Measurements from ENCODE around the gene ENTPD7. TPM values are rescaled to one million over a fixed set of nuclear protein-coding genes. Genes with fewer than 3 reads are reported as not detected.
"Not testable (repeated sequence)": the region's sequence is repeated elsewhere in the genome, so short reads cannot be mapped to it uniquely, and the experiment has no call there.

ENTPD7 gene
- total RNA-seq, 1 experiment from 2014 or later = 7.4 TPM

- Mint-ChIP-seq H3K36me3 (ENCODE audit: insufficient read depth, unreplicated experiment) (peaks cover 34% of the 10 kb centered on the region), H3K4me3 (ENCODE audit: low read depth, unreplicated experiment) (peak overlapping the region; percentile 72), H3K9me3 (ENCODE audit: low read depth, unreplicated experiment) (peaks cover 4% of the 10 kb centered on the region), H3K27ac (ENCODE audit: unreplicated experiment) (peak overlapping the region; percentile 95), H3K27me3 (ENCODE audit: unreplicated experiment) (no peaks in the 10 kb centered on the region), H3K4me1 (ENCODE audit: low read depth, unreplicated experiment) (peaks cover 30% of the 10 kb centered on the region)
- CTCF ChIA-PET = interaction anchor here (0.6 to 1.2 kb wide), 4 partner anchors 61 to 191 kb away, joined by 3 to 5 read pairs (median 3); partner anchors contain the start of gene GOT1
- intact Hi-C loops (cut with micrococcal nuclease; ENCODE audit: unreplicated experiment) = no loop called here
- TF ChIP-seq CTCF (IDR thresholded peaks at IDR 0.05; ENCODE audit: unreplicated experiment) = no peak
- BruUV-seq (replicated peaks) = no TSS peak
- peak; percentile 86 for DNase-seq
These were observed 38.4 kb upstream of the ENTPD7 start for GRCh38 chr10:99620711-99621453.

GRCh38 chr10:99621454-99622251 lies 37.7 kb upstream of the ENTPD7 start:
- CTCF ChIA-PET = no interaction called here
- BruUV-seq (replicated peaks) = TSS peak; percentile 91
- TF ChIP-seq CTCF (IDR thresholded peaks at IDR 0.05; ENCODE audit: unreplicated experiment) = no peak
- no peaks in the 10 kb centered on the region for H3K27me3 Mint-ChIP-seq (ENCODE audit: unreplicated experiment)
- H3K27ac Mint-ChIP-seq (ENCODE audit: unreplicated experiment) = peak overlapping the region; percentile 95
- peaks cover 34% of the 10 kb centered on the region for H3K36me3 Mint-ChIP-seq (ENCODE audit: insufficient read depth, unreplicated experiment)
- H3K4me3 Mint-ChIP-seq (ENCODE audit: low read depth, unreplicated experiment) = peak overlapping the region; percentile 72
- peaks cover 30% of the 10 kb centered on the region for H3K4me1 Mint-ChIP-seq (ENCODE audit: low read depth, unreplicated experiment)
- DNase-seq = no peak
- intact Hi-C loops (cut with micrococcal nuclease; ENCODE audit: unreplicated experiment) = no loop called here
- H3K9me3 Mint-ChIP-seq (ENCODE audit: low read depth, unreplicated experiment) = peaks cover 4% of the 10 kb centered on the region

GRCh38 chr10:99623919-99624318 lies 35.4 kb upstream of the ENTPD7 start:
- Mint-ChIP-seq H3K9me3 (ENCODE audit: low read depth, unreplicated experiment) (peaks cover 4% of the 10 kb centered on the region), H3K27ac (ENCODE audit: unreplicated experiment) (no peak overlapping the region), H3K4me3 (ENCODE audit: low read depth, unreplicated experiment) (no peak overlapping the region), H3K4me1 (ENCODE audit: low read depth, unreplicated experiment) (peaks cover 20% of the 10 kb centered on the region), H3K36me3 (ENCODE audit: insufficient read depth, unreplicated experiment) (peaks cover 34% of the 10 kb centered on the region), H3K27me3 (ENCODE audit: unreplicated experiment) (no peaks in the 10 kb centered on the region)
- no peak for DNase-seq
- TF ChIP-seq CTCF (IDR thresholded peaks at IDR 0.05; ENCODE audit: unreplicated experiment) = no peak
- CTCF ChIA-PET = no interaction called here
- BruUV-seq (replicated peaks) = no TSS peak
- intact Hi-C loops (cut with micrococcal nuclease; ENCODE audit: unreplicated experiment) = no loop called here

GRCh38 chr10:99625124-99625523 lies 34.2 kb upstream of the ENTPD7 start:
- CTCF ChIA-PET = interaction anchor here (0.6 kb wide), 1 partner anchor 44 kb away, joined by 4 read pairs; no protein-coding TSS in a partner anchor
- Mint-ChIP-seq H3K36me3 (ENCODE audit: insufficient read depth, unreplicated experiment) (peaks cover 22% of the 10 kb centered on the region), H3K4me1 (ENCODE audit: low read depth, unreplicated experiment) (peaks cover 14% of the 10 kb centered on the region)
- intact Hi-C loops (cut with micrococcal nuclease; ENCODE audit: unreplicated experiment); BruUV-seq (replicated peaks); DNase-seq; H3K4me3 Mint-ChIP-seq (ENCODE audit: low read depth, unreplicated experiment); H3K9me3 Mint-ChIP-seq (ENCODE audit: low read depth, unreplicated experiment); H3K27me3 Mint-ChIP-seq (ENCODE audit: unreplicated experiment); H3K27ac Mint-ChIP-seq (ENCODE audit: unreplicated experiment): not testable (repeated sequence)
